ENCODE data around the gene PAIP2.
"Not testable (repeated sequence)": the region's sequence is repeated elsewhere in the genome, so short reads cannot be mapped to it uniquely, and the experiment has no call there.

PAIP2 gene

GRCh38 chr5:139341689-139342422, at the start of gene PAIP2:
Gene PAIP2 (plus strand): TSS chr5:139341854. CDS start chr5:139363785, 21,931 bp downstream.
- peak; percentile 92 for DNase-seq (ENCODE audit: low read depth)

- no peak for DNase-seq (ENCODE audit: low read depth)
Measured at GRCh38 chr5:139293202-139293506, 48.5 kb upstream of the PAIP2 start.

GRCh38 chr5:139293507-139294373, 47.9 kb upstream of the PAIP2 start, which contains the start of gene MATR3:
Gene MATR3 (plus strand): TSS chr5:139293740. CDS start chr5:139307416, 13,676 bp downstream.
- peak; percentile 77 for DNase-seq (ENCODE audit: low read depth)

- peak; percentile 70 for DNase-seq (ENCODE audit: low read depth)
Measured at GRCh38 chr5:139294374-139295165, 47.1 kb upstream of the PAIP2 start.

- DNase-seq (ENCODE audit: low read depth): no peak
Measured at GRCh38 chr5:139295346-139296057, 46.2 kb upstream of the PAIP2 start.

- no peak for DNase-seq (ENCODE audit: low read depth)
Measured at GRCh38 chr5:139296198-139296597, 45.5 kb upstream of the PAIP2 start.

- no peak for DNase-seq (ENCODE audit: low read depth)
Measured at GRCh38 chr5:139296862-139297326, 44.8 kb upstream of the PAIP2 start.

- no peak for DNase-seq (ENCODE audit: low read depth)
Measured at GRCh38 chr5:139297439-139298133, 44.1 kb upstream of the PAIP2 start.

- no peak for DNase-seq (ENCODE audit: low read depth)
Measured at GRCh38 chr5:139298242-139298641, 43.4 kb upstream of the PAIP2 start.

- DNase-seq (ENCODE audit: low read depth): no peak
Measured at GRCh38 chr5:139299486-139299885, 42.2 kb upstream of the PAIP2 start.

GRCh38 chr5:139301808-139302499, 39.7 kb upstream of the PAIP2 start:
- no peak for DNase-seq (ENCODE audit: low read depth)

- no peak for DNase-seq (ENCODE audit: low read depth)
Measured at GRCh38 chr5:139304391-139305324, 37.0 kb upstream of the PAIP2 start.

GRCh38 chr5:139306197-139306596, 35.5 kb upstream of the PAIP2 start:
- DNase-seq (ENCODE audit: low read depth): no peak

GRCh38 chr5:139306628-139307379, 34.9 kb upstream of the PAIP2 start:
- no peak for DNase-seq (ENCODE audit: low read depth)

- DNase-seq (ENCODE audit: low read depth): no peak
Measured at GRCh38 chr5:139308797-139309196, 32.9 kb upstream of the PAIP2 start.

GRCh38 chr5:139310715-139311186, 30.9 kb upstream of the PAIP2 start:
- not testable (repeated sequence) for DNase-seq (ENCODE audit: low read depth)

- DNase-seq (ENCODE audit: low read depth): no peak
Measured at GRCh38 chr5:139312075-139312474, 29.6 kb upstream of the PAIP2 start.

- no peak for DNase-seq (ENCODE audit: low read depth)
Measured at GRCh38 chr5:139314276-139314675, 27.4 kb upstream of the PAIP2 start.

Measured in HS-5 (cell line).